NOMO-1 treated with DMSO at 0.1 percent for 48 hours (cell line): ENCODE measurements around the gene BBS12.
"Not testable (repeated sequence)": the region's sequence is repeated elsewhere in the genome, so short reads cannot be mapped to it uniquely, and the experiment has no call there.

Experiments used
- DNase-seq: peaks from one replicate; lab custom pipeline; 2025; ENCODE audit not compliant: unreplicated experiment; lab: John Stamatoyannopoulos, UW

Gene BBS12

GRCh38 chr4:122764071-122764820, 31.7 kb downstream of the BBS12 start:
- no peak for DNase-seq

GRCh38 chr4:122764821-122765215, 32.3 kb downstream of the BBS12 start:
- DNase-seq: peak; percentile 33

- DNase-seq: no peak
These were observed 33.3 kb downstream of the BBS12 start for GRCh38 chr4:122765692-122766352.

- no peak for DNase-seq
These were observed 33.8 kb downstream of the BBS12 start for GRCh38 chr4:122766353-122766705.

- no peak for DNase-seq
These were observed 34.4 kb downstream of the BBS12 start for GRCh38 chr4:122766950-122767349.

- no peak for DNase-seq
These were observed 39.2 kb downstream of the BBS12 start for GRCh38 chr4:122771724-122772123.

- DNase-seq: no peak
These were observed 39.8 kb downstream of the BBS12 start for GRCh38 chr4:122772311-122772710.

- peak; percentile 21 for DNase-seq
These were observed 40.5 kb downstream of the BBS12 start for GRCh38 chr4:122772986-122773385.

- no peak for DNase-seq
These were observed 42.5 kb downstream of the BBS12 start for GRCh38 chr4:122775039-122775438.

GRCh38 chr4:122775987-122776836, 43.7 kb downstream of the BBS12 start:
- DNase-seq: no peak

- DNase-seq: no peak
These were observed 44.4 kb downstream of the BBS12 start for GRCh38 chr4:122776916-122777315.

- DNase-seq: no peak
These were observed 45.6 kb downstream of the BBS12 start for GRCh38 chr4:122777846-122778673.

GRCh38 chr4:122781486-122781885, 49.0 kb downstream of the BBS12 start:
- no peak for DNase-seq

GRCh38 chr4:122783301-122784215, 51.1 kb downstream of the BBS12 start:
- DNase-seq: no peak

- DNase-seq: no peak
These were observed 51.8 kb downstream of the BBS12 start for GRCh38 chr4:122784261-122784660.

- no peak for DNase-seq
These were observed 52.6 kb downstream of the BBS12 start for GRCh38 chr4:122785099-122785498.

- not testable (repeated sequence) for DNase-seq
These were observed 53.8 kb downstream of the BBS12 start for GRCh38 chr4:122786296-122786695.

GRCh38 chr4:122786920-122787319, 54.4 kb downstream of the BBS12 start:
- DNase-seq: not testable (repeated sequence)

GRCh38 chr4:122787940-122788339, 55.4 kb downstream of the BBS12 start:
- DNase-seq: no peak

- DNase-seq: no peak
These were observed 56.4 kb downstream of the BBS12 start for GRCh38 chr4:122788935-122789334.
